Colonic mucosa (tissue), 4 donors: Measurements from ENCODE around the gene ORC2. TPM values are rescaled to one million over a fixed set of nuclear protein-coding genes. Genes with fewer than 3 reads are reported as not detected.

Experiments
- DNase-seq: peaks from one replicate; pipeline ENCODE4 v3.0.0-alpha.2; 2020
- H3K27ac ChIP-seq: fragments of 200-600 bp; one replicate; pipeline ENCODE4 v1.8.0; 2021
- H3K27me3 ChIP-seq: fragments of 200-600 bp; one replicate; pipeline ENCODE4 v1.8.0; 2021
- H3K36me3 ChIP-seq: fragments of 200-600 bp; one replicate; pipeline ENCODE4 v1.8.0; 2021
- H3K4me1 ChIP-seq: fragments of 200-600 bp; one replicate; pipeline ENCODE4 v1.8.0; 2021; ENCODE audit warnings: mild to moderate bottlenecking
- H3K4me3 ChIP-seq: fragments of 200-600 bp; one replicate; pipeline ENCODE4 v1.8.0; 2021
- H3K9ac ChIP-seq, 2 donors: one replicate each; pipeline ENCODE4 v1.7.0; 2013; ENCODE audit warnings: control low read depth in 2 of 2, low read depth in 2 of 2, low read length in 2 of 2
- H3K9me3 ChIP-seq: fragments of 200-600 bp; one replicate; pipeline ENCODE4 v1.8.0; 2021
- CTCF ChIP-seq: fragments of 200-600 bp; IDR thresholded peaks from one replicate; pipeline ENCODE4 v1.8.0; 2022; ENCODE audit warnings: antibody characterized with exemption, mild to moderate bottlenecking
- intact Hi-C: fragments of 100-400 bp; cut with DNase I; formaldehyde crosslinking; loops from one replicate; pipeline ENCODE4 v1.14.1; 2022
- total RNA-seq, 2 donors: library from RNA; stranded (reverse); fragmentation: NEBNext Ultra II Directional in 1 of 2; extraction: Animal tissue kit (Norgen Biotek cat#: 25700) in 1 of 2; gene quantifications; one replicate each; pipeline ENCODE4 v1.2.1, GENCODE V29; 2021
- donor health status: healthy.
- donor health status: DM: no; HTN: no; CAD: no.
- donor health status: DM: no; HTN: no; CAD: no.

ORC2 gene
- total RNA-seq, 2 donors from 2014 or later, result 36.4 to 39.0 TPM

GRCh38 chr2:200878289-200878880 lies 85.1 kb downstream of the ORC2 start:
- Histone ChIP-seq H3K9ac (no peak overlapping the region), H3K9me3 (no peaks in the 10 kb centered on the region), H3K36me3 (no peaks in the 10 kb centered on the region), H3K27ac (no peak overlapping the region), H3K4me1 (no peaks in the 10 kb centered on the region), H3K27me3 (no peaks in the 10 kb centered on the region), H3K4me3 (no peak overlapping the region)
- TF ChIP-seq CTCF, result no peak
- no peak for DNase-seq
- intact Hi-C loops, result no loop called here

- DNase-seq, result no peak
- Histone ChIP-seq H3K27me3 (no peaks in the 10 kb centered on the region), H3K27ac (no peak overlapping the region), H3K9me3 (no peaks in the 10 kb centered on the region), H3K4me1 (no peaks in the 10 kb centered on the region), H3K9ac (no peak overlapping the region), H3K4me3 (no peak overlapping the region), H3K36me3 (no peaks in the 10 kb centered on the region)
- intact Hi-C loops, result no loop called here
- no peak for TF ChIP-seq CTCF
These were observed 86.0 kb downstream of the ORC2 start for GRCh38 chr2:200877443-200877842.

GRCh38 chr2:200873560-200873959 lies 89.9 kb downstream of the ORC2 start:
- Histone ChIP-seq H3K9me3 (no peaks in the 10 kb centered on the region), H3K4me3 (no peak overlapping the region), H3K9ac (no peak overlapping the region), H3K4me1 (no peaks in the 10 kb centered on the region), H3K27me3 (no peaks in the 10 kb centered on the region), H3K27ac (no peak overlapping the region), H3K36me3 (no peaks in the 10 kb centered on the region)
- no peak for TF ChIP-seq CTCF
- intact Hi-C loops, result no loop called here
- DNase-seq, result no peak

GRCh38 chr2:200871151-200871550 lies 92.3 kb downstream of the ORC2 start:
- no peak for TF ChIP-seq CTCF
- intact Hi-C loops, result no loop called here

GRCh38 chr2:200869014-200869413 lies 94.4 kb downstream of the ORC2 start:
- TF ChIP-seq CTCF, result no peak
- intact Hi-C loops, result no loop called here
- Histone ChIP-seq H3K9me3 (no peaks in the 10 kb centered on the region), H3K4me3 (no peak overlapping the region), H3K36me3 (no peaks in the 10 kb centered on the region), H3K27me3 (no peaks in the 10 kb centered on the region), H3K4me1 (peaks cover 6% of the 10 kb centered on the region), H3K27ac (no peak overlapping the region), H3K9ac (no peak overlapping the region)
- no peak for DNase-seq

More at GRCh38 chr2:200871151-200871550, 92.3 kb downstream of the ORC2 start:
- Histone ChIP-seq H3K27me3 (no peaks in the 10 kb centered on the region), H3K9me3 (no peaks in the 10 kb centered on the region), H3K4me3 (no peak overlapping the region), H3K9ac (no peak overlapping the region), H3K36me3 (no peaks in the 10 kb centered on the region), H3K4me1 (no peaks in the 10 kb centered on the region), H3K27ac (no peak overlapping the region)
- DNase-seq, result no peak
